Retinal pigment epithelial cell (primary cell): ENCODE data around the gene XYLB.
A peak's percentile ranks its signal among the peaks of the same experiment; 100 is the strongest.
"Not testable (repeated sequence)": the region's sequence is repeated elsewhere in the genome, so short reads cannot be mapped to it uniquely, and the experiment has no call there.

ENCODE experiments used
- DNase-seq: peaks from one replicate; pipeline ENCODE4 v3.0.0-alpha.2; 2010; ENCODE audit warnings: low read depth
- H3K4me3 ChIP-seq: 2 replicates; pipeline ENCODE4 v1.5.1; 2011; ENCODE audit warnings: mild to moderate bottlenecking, low read length, control low read depth, moderate library complexity
- TF ChIP-seq, protein P1 (sequence below): conservative IDR thresholded peaks from 2 replicates; pipeline ENCODE4 v1.5.1; 2011; ENCODE audit warnings: low read depth, low read length, control low read depth, inconsistent platforms

Gene XYLB

DNA sequence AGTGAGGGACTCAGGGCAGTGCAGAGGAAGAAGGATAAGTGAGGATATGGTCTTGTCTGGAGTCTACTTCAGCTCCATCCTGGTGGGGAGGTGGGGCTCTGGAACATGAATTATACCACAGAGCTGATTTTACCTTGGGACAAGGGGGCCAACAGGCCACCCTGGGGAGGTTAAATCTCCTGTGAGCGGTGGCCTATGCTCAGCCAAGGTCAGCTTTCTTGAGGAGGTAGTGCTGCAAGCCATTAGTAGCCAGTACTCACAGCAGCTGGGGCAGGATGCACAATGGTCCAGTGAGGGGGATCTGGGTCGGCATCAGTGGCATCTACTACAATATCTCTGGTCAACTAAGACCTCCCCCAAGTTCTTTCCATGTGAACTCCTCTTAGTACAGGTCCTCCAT is 49.7 kb downstream of the XYLB start:
- H3K4me3 ChIP-seq, result no peak overlapping the region
- DNase-seq, result no peak
- TF ChIP-seq, protein P1, sequence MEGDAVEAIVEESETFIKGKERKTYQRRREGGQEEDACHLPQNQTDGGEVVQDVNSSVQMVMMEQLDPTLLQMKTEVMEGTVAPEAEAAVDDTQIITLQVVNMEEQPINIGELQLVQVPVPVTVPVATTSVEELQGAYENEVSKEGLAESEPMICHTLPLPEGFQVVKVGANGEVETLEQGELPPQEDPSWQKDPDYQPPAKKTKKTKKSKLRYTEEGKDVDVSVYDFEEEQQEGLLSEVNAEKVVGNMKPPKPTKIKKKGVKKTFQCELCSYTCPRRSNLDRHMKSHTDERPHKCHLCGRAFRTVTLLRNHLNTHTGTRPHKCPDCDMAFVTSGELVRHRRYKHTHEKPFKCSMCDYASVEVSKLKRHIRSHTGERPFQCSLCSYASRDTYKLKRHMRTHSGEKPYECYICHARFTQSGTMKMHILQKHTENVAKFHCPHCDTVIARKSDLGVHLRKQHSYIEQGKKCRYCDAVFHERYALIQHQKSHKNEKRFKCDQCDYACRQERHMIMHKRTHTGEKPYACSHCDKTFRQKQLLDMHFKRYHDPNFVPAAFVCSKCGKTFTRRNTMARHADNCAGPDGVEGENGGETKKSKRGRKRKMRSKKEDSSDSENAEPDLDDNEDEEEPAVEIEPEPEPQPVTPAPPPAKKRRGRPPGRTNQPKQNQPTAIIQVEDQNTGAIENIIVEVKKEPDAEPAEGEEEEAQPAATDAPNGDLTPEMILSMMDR, result no peak

DNA sequence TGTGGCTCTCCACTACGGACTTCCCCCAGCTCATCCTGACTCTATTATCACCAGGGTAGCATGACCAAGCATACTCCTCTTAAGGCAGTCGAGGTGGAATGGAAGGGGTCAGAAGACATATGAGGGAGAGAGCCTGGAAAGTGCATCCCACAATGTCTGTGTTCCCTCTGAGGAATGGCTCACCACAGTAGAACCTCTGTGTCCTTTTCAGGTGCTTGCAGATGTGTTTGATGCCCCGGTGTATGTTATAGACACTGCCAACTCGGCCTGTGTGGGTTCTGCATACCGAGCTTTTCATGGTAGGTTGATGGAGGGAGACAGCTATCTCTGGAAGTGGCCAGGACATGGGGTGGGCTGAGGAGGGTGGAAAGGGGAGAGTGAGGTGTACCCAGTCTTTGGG is 50.3 kb downstream of the XYLB start:
- TF ChIP-seq, protein P1, result no peak
- DNase-seq, result no peak
- no peak overlapping the region for H3K4me3 ChIP-seq

DNA sequence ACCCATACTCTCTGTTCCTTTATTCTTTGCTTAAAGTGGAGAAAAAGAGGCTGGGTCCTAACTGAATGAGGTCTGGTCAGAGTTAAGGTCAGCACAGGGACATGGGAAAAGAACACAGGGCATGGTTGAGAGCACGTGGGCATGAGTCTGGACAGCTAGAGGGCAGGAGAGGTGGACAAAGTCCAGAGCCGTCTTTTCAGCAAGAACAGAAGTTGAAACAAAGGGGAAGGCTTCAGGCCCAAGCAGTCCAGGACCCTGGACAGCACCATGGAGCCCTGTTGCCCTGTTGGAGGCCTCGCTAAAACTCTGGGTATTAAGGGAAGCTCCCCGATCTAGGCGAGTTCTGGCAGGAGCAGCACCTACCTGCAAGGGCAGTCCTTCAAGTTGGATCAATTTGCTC is 50.7 kb downstream of the XYLB start:
- H3K4me3 ChIP-seq, result no peak overlapping the region
- TF ChIP-seq, protein P1, result no peak
- peak; percentile 15 for DNase-seq

DNA sequence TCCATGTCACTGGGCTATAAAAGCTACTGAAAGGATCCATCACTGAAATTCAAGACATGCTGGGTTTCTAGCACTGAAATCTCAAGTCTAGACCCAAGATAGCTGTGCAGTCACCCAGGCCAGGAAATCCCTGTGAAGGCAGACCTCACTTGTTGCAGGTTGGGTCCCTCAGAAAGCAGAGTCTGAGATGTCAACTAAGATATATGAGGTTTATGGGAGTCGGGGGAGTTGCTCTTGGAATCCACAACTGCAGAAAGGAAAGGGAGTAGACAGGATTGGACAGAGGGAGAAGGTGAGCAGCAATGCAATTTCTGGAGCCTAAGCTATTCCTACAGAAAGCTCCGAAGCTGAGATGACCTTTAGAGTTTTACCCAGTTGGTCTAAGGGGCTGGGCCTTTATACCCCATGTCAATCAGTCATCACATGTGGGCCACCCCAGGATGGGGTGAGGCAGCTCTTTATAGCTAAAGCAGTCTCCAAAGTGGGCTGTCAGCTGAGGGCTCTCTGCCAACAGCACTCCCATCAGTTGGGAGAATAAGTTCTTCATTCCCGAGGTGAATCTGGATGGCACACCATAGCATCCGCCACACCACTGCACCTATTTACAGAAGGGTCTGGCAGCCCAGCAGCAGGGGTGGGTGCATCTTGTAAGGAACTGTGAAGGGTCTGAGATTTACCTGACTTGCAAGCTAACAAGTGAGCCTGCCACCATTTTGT is 54.8 kb downstream of the XYLB start:
- no peak overlapping the region for H3K4me3 ChIP-seq
- no peak for DNase-seq
- TF ChIP-seq, protein P1, result no peak

DNA sequence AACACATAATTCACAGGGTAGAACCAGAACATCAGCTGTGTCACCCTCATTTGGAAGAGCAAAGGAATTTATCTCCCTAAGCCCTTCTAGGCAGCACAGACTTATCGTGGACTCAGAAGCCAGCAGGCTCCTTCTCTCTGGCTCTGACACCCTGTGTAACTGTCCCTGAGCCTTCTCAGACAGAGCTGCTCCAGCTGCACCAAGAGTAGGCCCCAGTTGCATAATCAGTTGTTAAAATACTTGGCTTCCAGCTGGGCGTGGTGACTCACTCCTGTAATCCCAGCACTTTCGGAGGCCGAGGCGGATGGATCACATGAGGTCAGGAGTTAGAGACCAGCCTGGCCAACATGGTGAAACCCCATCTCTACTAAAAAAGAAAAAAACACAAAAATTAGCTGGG is 57.7 kb downstream of the XYLB start:
- TF ChIP-seq, protein P1, result no peak
- H3K4me3 ChIP-seq, result no peak overlapping the region
- DNase-seq, result peak; percentile 16

DNA sequence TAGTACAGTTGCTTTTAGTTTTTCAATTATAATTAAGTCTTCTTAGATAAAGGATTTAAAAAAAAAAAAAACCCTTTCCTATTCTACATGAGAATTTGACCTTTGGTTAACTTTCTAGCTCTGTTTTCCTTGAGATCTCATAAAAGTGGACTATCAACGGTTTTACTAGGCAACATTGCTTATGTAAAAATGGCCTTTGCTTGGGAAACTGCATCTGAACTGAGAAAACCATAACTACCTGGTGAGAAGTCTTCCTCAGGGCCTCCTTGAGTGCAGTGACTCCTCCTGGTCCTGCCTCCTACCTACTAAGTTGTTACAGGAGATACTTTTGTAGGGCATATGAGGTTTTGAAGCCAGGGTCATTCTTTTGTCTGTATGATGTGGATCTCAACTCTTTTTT is 65.0 kb downstream of the XYLB start:
- no peak overlapping the region for H3K4me3 ChIP-seq
- DNase-seq, result no peak
- TF ChIP-seq, protein P1, result no peak

DNA sequence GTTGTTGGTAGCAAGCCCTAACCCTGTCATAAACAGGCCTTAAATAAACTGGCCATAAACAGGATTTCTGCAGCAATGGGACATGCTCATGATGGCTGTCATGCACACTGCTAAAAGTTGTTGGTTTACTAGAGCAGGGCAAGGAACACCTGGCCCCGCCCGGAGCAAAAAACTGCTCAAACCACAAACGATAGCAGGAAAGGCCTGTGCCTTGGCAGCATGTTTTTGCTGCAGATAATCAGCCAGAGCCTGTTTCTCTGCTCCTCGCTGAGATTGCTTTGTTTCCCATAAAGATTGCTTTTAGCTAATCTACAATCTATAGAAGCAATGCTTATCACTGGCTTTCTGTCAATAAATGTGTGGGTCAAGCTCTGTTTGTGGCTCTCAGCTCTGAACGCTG is 74.2 kb downstream of the XYLB start:
- not testable (repeated sequence) for DNase-seq, H3K4me3 ChIP-seq
